ENCODE measurements around the gene RDH11.

- TF ChIP-seq POLR2AphosphoS5 (IDR thresholded peaks at IDR 0.05; ENCODE audit: low read depth, low read length) (no peak), POLR2A (IDR thresholded peaks at IDR 0.05; ENCODE audit: low read depth, low read length) (no peak), PAX5 (IDR thresholded peaks at IDR 0.05; ENCODE audit: insufficient read depth, low read length, severe bottlenecking) (no peak)
Measured at GRCh38 chr14:67644428-67644827, 51.1 kb downstream of the RDH11 start.
